PFSK-1 (cell line): ENCODE results near the gene PTPRM.

Source experiments
- POLR2AphosphoS5 ChIP-seq: IDR thresholded peaks from 2 replicates; pipeline ENCODE4 v1.6.1; 2012; ENCODE audit warnings: low read depth, mild to moderate bottlenecking, control low read depth, low read length, moderate library complexity
- SIN3A ChIP-seq: IDR thresholded peaks from 2 replicates; pipeline ENCODE4 v1.6.1; 2012; ENCODE audit warnings: mild to moderate bottlenecking, low read length, moderate library complexity, borderline replicate concordance; ENCODE audit not compliant: insufficient read depth
- TAF1 ChIP-seq: IDR thresholded peaks from 2 replicates; pipeline ENCODE4 v1.6.1; 2012; ENCODE audit warnings: low read length, control low read depth, borderline replicate concordance; ENCODE audit not compliant: insufficient read depth

- no peak for TF ChIP-seq POLR2AphosphoS5
- no peak for TF ChIP-seq TAF1
- no peak for TF ChIP-seq SIN3A
Measured at GRCh38 chr18:8365528-8365927, 798.4 kb downstream of the PTPRM start.
